HG02943 (cell line): ENCODE data around the gene CCDC66.
"Not testable (repeated sequence)": the region's sequence is repeated elsewhere in the genome, so short reads cannot be mapped to it uniquely, and the experiment has no call there.

Experiments
- ATAC-seq: cut with Tn5 transposase; IDR thresholded peaks from one replicate; pipeline ENCODE4 v1.9.1; 2021; ENCODE audit warnings: mild to moderate bottlenecking, low read depth, moderate library complexity; ENCODE audit not compliant: unreplicated experiment

CCDC66 gene

GRCh38 chr3:56556908-56557830, at the start of gene CCDC66:
Gene CCDC66, plus strand, starts transcription at chr3:56557175. Its CDS starts 68 bp downstream, at chr3:56557243.
- peak; percentile 99 for ATAC-seq

GRCh38 chr3:56519641-56520040, 37.3 kb upstream of the CCDC66 start:
- no peak for ATAC-seq

- no peak for ATAC-seq
Measured at GRCh38 chr3:56522374-56522773, 34.6 kb upstream of the CCDC66 start.

- no peak for ATAC-seq
Measured at GRCh38 chr3:56525291-56525690, 31.7 kb upstream of the CCDC66 start.

- ATAC-seq, result no peak
Measured at GRCh38 chr3:56536735-56537134, 20.2 kb upstream of the CCDC66 start.

- ATAC-seq, result no peak
Measured at GRCh38 chr3:56547486-56547885, 9.5 kb upstream of the CCDC66 start.

- no peak for ATAC-seq
Measured at GRCh38 chr3:56557831-56558170, 826 bp downstream of the CCDC66 start.

- no peak for ATAC-seq
Measured at GRCh38 chr3:56573501-56573900, 16.5 kb downstream of the CCDC66 start.

GRCh38 chr3:56581941-56582340, 25.0 kb downstream of the CCDC66 start:
- ATAC-seq, result not testable (repeated sequence)

GRCh38 chr3:56584275-56584674, 27.3 kb downstream of the CCDC66 start:
- not testable (repeated sequence) for ATAC-seq

GRCh38 chr3:56590814-56591213, 33.8 kb downstream of the CCDC66 start:
- ATAC-seq, result no peak

GRCh38 chr3:56591262-56591661, 34.3 kb downstream of the CCDC66 start:
- ATAC-seq, result no peak

GRCh38 chr3:56593455-56594158, 36.6 kb downstream of the CCDC66 start:
- no peak for ATAC-seq

GRCh38 chr3:56595975-56596840, 39.2 kb downstream of the CCDC66 start:
- no peak for ATAC-seq

- not testable (repeated sequence) for ATAC-seq
Measured at GRCh38 chr3:56608479-56608878, 51.5 kb downstream of the CCDC66 start.

- ATAC-seq, result no peak
Measured at GRCh38 chr3:56610669-56611335, 53.8 kb downstream of the CCDC66 start.

GRCh38 chr3:56611364-56611763, 54.4 kb downstream of the CCDC66 start:
- ATAC-seq, result no peak

GRCh38 chr3:56612146-56612545, 55.2 kb downstream of the CCDC66 start:
- no peak for ATAC-seq

GRCh38 chr3:56613016-56613415, 56.0 kb downstream of the CCDC66 start:
- no peak for ATAC-seq

- ATAC-seq, result no peak
Measured at GRCh38 chr3:56616478-56617006, 59.6 kb downstream of the CCDC66 start.
